HepG2 (cell line): Measurements from ENCODE around the gene PIGBOS1. TPM values are rescaled to one million over a fixed set of nuclear protein-coding genes. Genes with fewer than 3 reads are reported as not detected.

Experiments
- ARNT2 ChIP-seq: sonication (generic); formaldehyde crosslinking; IDR thresholded peaks from 2 replicates; pipeline ENCODE4 v1.8.0; 2022; ENCODE audit warnings: mild to moderate bottlenecking, low read depth, missing genetic modification reagents, moderate library complexity
- FIP1L1 ChIP-seq: fragments of 200-400 bp; formaldehyde crosslinking; IDR thresholded peaks from 2 replicates; pipeline ENCODE4 v1.6.1; 2018; ENCODE audit warnings: low read depth, mild to moderate bottlenecking, low read length, moderate library complexity, borderline replicate concordance; ENCODE audit not compliant: insufficient read depth
- FOXC1 ChIP-seq: sonication (generic); formaldehyde crosslinking; IDR thresholded peaks from 2 replicates; pipeline ENCODE4 v1.8.0; 2022; ENCODE audit warnings: mild to moderate bottlenecking, missing genetic modification reagents, borderline replicate concordance
- GTF3A ChIP-seq: sonication (generic); formaldehyde crosslinking; conservative IDR thresholded peaks from 2 replicates; pipeline ENCODE4 v1.4.0; 2020; ENCODE audit warnings: mild to moderate bottlenecking, missing genetic modification reagents
- KLF12 ChIP-seq: sonication (generic); formaldehyde crosslinking; IDR thresholded peaks from 2 replicates; pipeline ENCODE4 v1.4.0; 2020; ENCODE audit warnings: missing genetic modification reagents, borderline replicate concordance
- KLF6 ChIP-seq: IDR thresholded peaks from 2 replicates; pipeline ENCODE4 v1.8.0; 2016; ENCODE audit warnings: missing biosample characterization, missing genetic modification reagents
- MBD4 ChIP-seq: IDR thresholded peaks from 2 replicates; pipeline ENCODE4 v1.6.1; 2012; ENCODE audit warnings: low read length, inconsistent platforms, borderline replicate concordance
- MEIS1 ChIP-seq: sonication (generic); formaldehyde crosslinking; IDR thresholded peaks from 2 replicates; pipeline ENCODE4 v1.9.0; 2021; ENCODE audit warnings: mild to moderate bottlenecking, missing genetic modification reagents, moderate library complexity, borderline replicate concordance
- NFE2 ChIP-seq: sonication (generic); formaldehyde crosslinking; IDR thresholded peaks from 2 replicates; pipeline ENCODE4 v1.4.0; 2020; ENCODE audit warnings: missing genetic modification reagents
- NFKB2 ChIP-seq: sonication (generic); formaldehyde crosslinking; IDR thresholded peaks from 2 replicates; pipeline ENCODE4 v1.4.0; 2020; ENCODE audit warnings: missing genetic modification reagents, borderline replicate concordance
- RFX1 ChIP-seq: fragments of 450-650 bp; IDR thresholded peaks from 2 replicates; pipeline ENCODE4 v1.6.1; 2017
- SP5 ChIP-seq: IDR thresholded peaks from 2 replicates; pipeline ENCODE4 v1.6.1; 2016; ENCODE audit warnings: low read depth, borderline replicate concordance
- TGIF2 ChIP-seq: IDR thresholded peaks from 2 replicates; pipeline ENCODE4 v1.6.1; 2016; ENCODE audit warnings: control low read depth, missing compliant biosample characterization
- ZNF367 ChIP-seq: sonication (generic); formaldehyde crosslinking; IDR thresholded peaks from 2 replicates; pipeline ENCODE4 v1.4.0; 2020; ENCODE audit warnings: missing genetic modification reagents, borderline replicate concordance
- ZNF451 ChIP-seq: sonication (generic); formaldehyde crosslinking; IDR thresholded peaks from 2 replicates; pipeline ENCODE4 v1.5.0; 2020; ENCODE audit warnings: mild to moderate bottlenecking, missing genetic modification reagents
- ZNF501 ChIP-seq: sonication (generic); formaldehyde crosslinking; IDR thresholded peaks from 2 replicates; pipeline ENCODE4 v1.5.1; 2020; ENCODE audit warnings: mild to moderate bottlenecking, moderate library complexity, missing genetic modification reagents
- ZNF781 ChIP-seq: sonication (generic); formaldehyde crosslinking; IDR thresholded peaks from 2 replicates; pipeline ENCODE4 v1.5.1; 2020; ENCODE audit warnings: borderline replicate concordance, mild to moderate bottlenecking, missing genetic modification reagents; ENCODE audit errors: not compliant biosample characterization
- polyA plus RNA-seq, 8 experiments: library from polyadenylated mRNA; depleted of rRNA in 3 of 8; stranded (reverse) in 7 of 8; unstranded in 1 of 8; fragments of >200 nt; fragmentation: Illumina TruSeq in 4 of 8; extraction: Trizol in 4 of 8; gene quantifications; 2 replicates each; pipeline versions ENCODE4 v1.2.1 to v1.2.3, GENCODE V29; 2011 to 2016; ENCODE audit warnings: low read depth in 4 of 8, missing spikeins in 1 of 8, mixed read lengths in 1 of 8; ENCODE audit not compliant: insufficient read depth in 1 of 8
- total RNA-seq, 5 experiments: library from RNA; depleted of rRNA; stranded (reverse); fragments of >200 nt; fragmentation: Illumina TruSeq; extraction: Trizol; gene quantifications; 2 replicates each; pipeline ENCODE4 v1.2.3, GENCODE V29; 2016; ENCODE audit warnings: low read depth in 1 of 5
- TF ChIP-seq, protein P1 (sequence below): sonication (generic); formaldehyde crosslinking; IDR thresholded peaks from 2 replicates; pipeline ENCODE4 v1.4.0; 2020; ENCODE audit warnings: low read depth, mild to moderate bottlenecking, missing genetic modification reagents
- TF ChIP-seq, protein P2 (sequence below): sonication (generic); formaldehyde crosslinking; IDR thresholded peaks from 2 replicates; pipeline ENCODE4 v1.4.0; 2020; ENCODE audit warnings: missing genetic modification reagents
- TF ChIP-seq, protein P3 (sequence below): sonication (generic); IDR thresholded peaks from 2 replicates; pipeline ENCODE4 v1.6.1; 2016; ENCODE audit warnings: low read depth, borderline replicate concordance
- TF ChIP-seq, protein P4 (sequence below), 2 experiments: sonication (generic) in 1 of 2; formaldehyde crosslinking in 1 of 2; IDR thresholded peaks; 2 replicates each; pipeline versions ENCODE4 v1.4.0 to v1.6.1; 2018 to 2020; ENCODE audit warnings: missing genetic modification reagents in 2 of 2, borderline replicate concordance in 1 of 2, low read depth in 1 of 2, mild to moderate bottlenecking in 1 of 2, missing biosample characterization in 1 of 2

The PIGBOS1 gene
- total and polyA plus RNA-seq, 2 of the 13 experiments (the other 11 are each of a cell fraction or from before 2014, with no cell fraction given): 14.8 to 22.1 TPM

DNA sequence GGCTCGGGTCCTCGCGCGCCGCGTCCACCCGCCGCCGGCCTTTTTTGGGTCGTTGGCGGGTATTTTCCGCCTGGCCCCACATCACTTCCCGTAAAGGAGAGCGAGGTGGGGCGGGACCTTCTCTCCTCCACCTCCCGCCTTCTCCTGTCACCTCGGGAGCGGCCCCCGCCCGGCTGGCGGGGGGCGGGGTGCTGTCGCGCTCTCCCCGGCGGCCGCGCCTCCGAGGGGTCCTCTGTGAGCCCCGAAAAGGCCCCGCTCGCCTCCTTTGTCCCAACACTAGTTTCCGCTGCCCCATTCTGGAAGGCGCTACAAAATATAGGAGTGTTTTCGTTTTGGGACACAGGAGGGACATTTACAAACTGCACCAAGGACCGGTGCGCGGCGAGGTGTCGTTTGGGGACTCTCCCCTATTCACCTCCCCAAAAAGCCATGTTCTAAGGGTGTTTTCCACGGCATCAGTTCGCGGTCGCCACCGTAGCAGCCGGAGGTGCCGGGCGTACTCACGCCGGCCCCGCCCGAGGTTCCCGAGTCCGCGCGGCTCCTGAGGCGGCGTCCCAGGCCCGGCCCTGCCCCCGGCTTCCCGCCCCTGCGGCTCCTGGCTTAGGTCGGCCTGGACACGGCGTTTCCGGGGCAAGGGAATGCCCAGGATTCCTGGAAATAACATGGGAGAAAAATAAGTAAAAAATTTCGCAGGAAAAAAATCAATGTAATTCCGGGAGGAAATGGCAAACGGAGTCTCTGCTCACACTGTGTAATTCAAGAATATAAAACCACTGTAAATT lies 29.0 kb downstream of the PIGBOS1 start, which contains the start of gene RAB27A (continued):
- peak; percentile 47 for TF ChIP-seq ARNT2 (CRISPR knock-in tag)
- TF ChIP-seq, protein P1, sequence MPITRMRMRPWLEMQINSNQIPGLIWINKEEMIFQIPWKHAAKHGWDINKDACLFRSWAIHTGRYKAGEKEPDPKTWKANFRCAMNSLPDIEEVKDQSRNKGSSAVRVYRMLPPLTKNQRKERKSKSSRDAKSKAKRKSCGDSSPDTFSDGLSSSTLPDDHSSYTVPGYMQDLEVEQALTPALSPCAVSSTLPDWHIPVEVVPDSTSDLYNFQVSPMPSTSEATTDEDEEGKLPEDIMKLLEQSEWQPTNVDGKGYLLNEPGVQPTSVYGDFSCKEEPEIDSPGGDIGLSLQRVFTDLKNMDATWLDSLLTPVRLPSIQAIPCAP: no peak
- peak; percentile 30; the same call in 1 of the 2 replicates for TF ChIP-seq ZNF501 (CRISPR knock-in tag)
- TF ChIP-seq, protein P2, sequence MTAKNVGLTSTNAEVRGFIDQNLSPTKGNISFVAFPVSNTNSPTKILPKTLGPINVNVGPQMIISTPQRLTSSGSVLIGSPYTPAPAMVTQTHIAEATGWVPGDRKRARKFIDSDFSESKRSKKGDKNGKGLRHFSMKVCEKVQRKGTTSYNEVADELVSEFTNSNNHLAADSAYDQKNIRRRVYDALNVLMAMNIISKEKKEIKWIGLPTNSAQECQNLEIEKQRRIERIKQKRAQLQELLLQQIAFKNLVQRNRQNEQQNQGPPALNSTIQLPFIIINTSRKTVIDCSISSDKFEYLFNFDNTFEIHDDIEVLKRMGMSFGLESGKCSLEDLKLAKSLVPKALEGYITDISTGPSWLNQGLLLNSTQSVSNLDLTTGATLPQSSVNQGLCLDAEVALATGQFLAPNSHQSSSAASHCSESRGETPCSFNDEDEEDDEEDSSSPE (CRISPR knock-in tag): peak; percentile 45
- no peak for TF ChIP-seq FOXC1 (CRISPR knock-in tag)
- TF ChIP-seq ZNF451: no peak; the same call in 1 of the 2 replicates
- TF ChIP-seq GTF3A (CRISPR knock-in tag): no peak
- TF ChIP-seq FIP1L1: no peak
- TF ChIP-seq MEIS1: no peak
- TF ChIP-seq KLF6 (CRISPR knock-in tag): no peak
- TF ChIP-seq SP5 (CRISPR knock-in tag): peak; percentile 14; the same call in 1 of the 2 replicates
- TF ChIP-seq NFKB2 (CRISPR knock-in tag): no peak
- peak; percentile 25; the same call in 1 of the 2 replicates for TF ChIP-seq TGIF2
- no peak for TF ChIP-seq MBD4
- TF ChIP-seq ZNF367: no peak
- peak; percentile 76; the same call in 1 of the 2 replicates for TF ChIP-seq KLF12 (CRISPR knock-in tag)
- no peak for TF ChIP-seq ZNF781
- TF ChIP-seq, protein P3, sequence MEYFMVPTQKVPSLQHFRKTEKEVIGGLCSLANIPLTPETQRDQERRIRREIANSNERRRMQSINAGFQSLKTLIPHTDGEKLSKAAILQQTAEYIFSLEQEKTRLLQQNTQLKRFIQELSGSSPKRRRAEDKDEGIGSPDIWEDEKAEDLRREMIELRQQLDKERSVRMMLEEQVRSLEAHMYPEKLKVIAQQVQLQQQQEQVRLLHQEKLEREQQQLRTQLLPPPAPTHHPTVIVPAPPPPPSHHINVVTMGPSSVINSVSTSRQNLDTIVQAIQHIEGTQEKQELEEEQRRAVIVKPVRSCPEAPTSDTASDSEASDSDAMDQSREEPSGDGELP: no peak
- no peak for TF ChIP-seq RFX1
- no peak for TF ChIP-seq NFE2
- TF ChIP-seq, protein P4, sequence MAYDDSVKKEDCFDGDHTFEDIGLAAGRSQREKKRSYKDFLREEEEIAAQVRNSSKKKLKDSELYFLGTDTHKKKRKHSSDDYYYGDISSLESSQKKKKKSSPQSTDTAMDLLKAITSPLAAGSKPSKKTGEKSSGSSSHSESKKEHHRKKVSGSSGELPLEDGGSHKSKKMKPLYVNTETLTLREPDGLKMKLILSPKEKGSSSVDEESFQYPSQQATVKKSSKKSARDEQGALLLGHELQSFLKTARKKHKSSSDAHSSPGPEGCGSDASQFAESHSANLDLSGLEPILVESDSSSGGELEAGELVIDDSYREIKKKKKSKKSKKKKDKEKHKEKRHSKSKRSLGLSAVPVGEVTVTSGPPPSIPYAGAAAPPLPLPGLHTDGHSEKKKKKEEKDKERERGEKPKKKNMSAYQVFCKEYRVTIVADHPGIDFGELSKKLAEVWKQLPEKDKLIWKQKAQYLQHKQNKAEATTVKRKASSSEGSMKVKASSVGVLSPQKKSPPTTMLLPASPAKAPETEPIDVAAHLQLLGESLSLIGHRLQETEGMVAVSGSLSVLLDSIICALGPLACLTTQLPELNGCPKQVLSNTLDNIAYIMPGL (CRISPR knock-in tag; IDR thresholded peaks at IDR 0.05; ENCODE audit: borderline replicate concordance in 1 of 2, low read depth in 1 of 2): peak; percentile 26 to 67; a peak in 2 of 4 replicates
